HG02840 (cell line): ENCODE measurements around the gene ODAD4.

Experiments used
- ATAC-seq: cut with Tn5 transposase; IDR thresholded peaks from one replicate; pipeline ENCODE4 v1.9.1; 2021; ENCODE audit warnings: mild to moderate bottlenecking, moderate library complexity, moderate number of reproducible peaks; ENCODE audit not compliant: unreplicated experiment, low FRiP score

ODAD4 gene

GRCh38 chr17:41937970-41938954, 7.8 kb downstream of the ODAD4 start:
- no peak for ATAC-seq

GRCh38 chr17:41939044-41939692, 8.8 kb downstream of the ODAD4 start:
- no peak for ATAC-seq

- no peak for ATAC-seq
Observed at GRCh38 chr17:41939693-41940090, 9.3 kb downstream of the ODAD4 start.

- ATAC-seq = no peak
Observed at GRCh38 chr17:41941168-41941567, 10.8 kb downstream of the ODAD4 start.

GRCh38 chr17:41942626-41943373, 12.4 kb downstream of the ODAD4 start:
- no peak for ATAC-seq

- ATAC-seq = no peak
Observed at GRCh38 chr17:41943492-41943891, 13.1 kb downstream of the ODAD4 start.

GRCh38 chr17:41944943-41945342, 14.5 kb downstream of the ODAD4 start:
- no peak for ATAC-seq

GRCh38 chr17:41948762-41949460, 18.5 kb downstream of the ODAD4 start:
- no peak for ATAC-seq

- ATAC-seq = no peak
Observed at GRCh38 chr17:41956522-41956921, 26.1 kb downstream of the ODAD4 start.

GRCh38 chr17:41957031-41957868, 26.8 kb downstream of the ODAD4 start:
- ATAC-seq = no peak

GRCh38 chr17:41957869-41958439, 27.5 kb downstream of the ODAD4 start:
- ATAC-seq = no peak

- ATAC-seq = no peak
Observed at GRCh38 chr17:41959030-41959335, 28.6 kb downstream of the ODAD4 start.

GRCh38 chr17:41959336-41960095, 29.1 kb downstream of the ODAD4 start:
- ATAC-seq = no peak

GRCh38 chr17:41962111-41962510, 31.7 kb downstream of the ODAD4 start:
- ATAC-seq = no peak

GRCh38 chr17:41962768-41963434, 32.5 kb downstream of the ODAD4 start:
- no peak for ATAC-seq

- ATAC-seq = no peak
Observed at GRCh38 chr17:41965694-41966462, 35.5 kb downstream of the ODAD4 start.

- ATAC-seq = peak; percentile 73
Observed at GRCh38 chr17:41966463-41967140, 36.2 kb downstream of the ODAD4 start, which contains the start of gene CNP. TSS of gene CNP (plus strand) at chr17:41966795. CDS start at chr17:41966885, 90 bp downstream.
